Hepatocyte (in vitro differentiated cells): Measurements from ENCODE around the gene RAI1. TPM values are rescaled to one million over a fixed set of nuclear protein-coding genes. Genes with fewer than 3 reads are reported as not detected.

ENCODE experiments used
- DNase-seq: peaks from one replicate; pipeline ENCODE4 v3.0.0-alpha.2; 2016; ENCODE audit warnings: low spot score
- H2AFZ ChIP-seq: fragments of 200-600 bp; sonication (generic); 2 replicates; pipeline ENCODE4 v1.6.0; 2016; ENCODE audit warnings: antibody characterized with exemption, mild to moderate bottlenecking
- H3K27ac ChIP-seq: fragments of 200-600 bp; sonication (generic); 2 replicates; pipeline ENCODE4 v1.5.1; 2016; ENCODE audit warnings: mild to moderate bottlenecking
- H3K27me3 ChIP-seq: fragments of 200-600 bp; sonication (generic); 2 replicates; pipeline ENCODE4 v1.6.1; 2016
- H3K36me3 ChIP-seq: fragments of 200-600 bp; sonication (generic); replicated peaks from 2 replicates; pipeline ENCODE4 v1.5.1; 2016; ENCODE audit warnings: low read depth; ENCODE audit not compliant: insufficient read depth
- H3K4me1 ChIP-seq: fragments of 200-600 bp; sonication (generic); 2 replicates; pipeline ENCODE4 v1.5.1; 2016; ENCODE audit warnings: mild to moderate bottlenecking, moderate library complexity; ENCODE audit not compliant: insufficient read depth
- H3K4me2 ChIP-seq: fragments of 200-600 bp; sonication (generic); 2 replicates; pipeline ENCODE4 v1.6.0; 2016
- H3K4me3 ChIP-seq: fragments of 200-600 bp; sonication (generic); 2 replicates; pipeline ENCODE4 v1.5.1; 2016; ENCODE audit warnings: mild to moderate bottlenecking
- H3K79me2 ChIP-seq: fragments of 200-600 bp; sonication (generic); 2 replicates; pipeline ENCODE4 v1.6.0; 2017; ENCODE audit warnings: mild to moderate bottlenecking
- H3K9me2 ChIP-seq: fragments of 200-600 bp; sonication (generic); replicated peaks from 2 replicates; pipeline ENCODE4 v1.6.0; 2017; ENCODE audit warnings: mild to moderate bottlenecking; ENCODE audit not compliant: insufficient read depth
- H3K9me3 ChIP-seq: fragments of 200-600 bp; sonication (generic); 2 replicates; pipeline ENCODE4 v1.5.1; 2016; ENCODE audit warnings: low read depth, mild to moderate bottlenecking
- H4K20me1 ChIP-seq: fragments of 200-600 bp; sonication (generic); 2 replicates; pipeline ENCODE4 v1.6.0; 2016; ENCODE audit warnings: mild to moderate bottlenecking; ENCODE audit not compliant: insufficient read depth, poor library complexity, severe bottlenecking
- CTCF ChIP-seq: fragments of 200-600 bp; sonication (generic); IDR thresholded peaks from 2 replicates; pipeline ENCODE4 v1.5.1; 2016; ENCODE audit warnings: antibody characterized with exemption, mild to moderate bottlenecking; ENCODE audit not compliant: poor library complexity
- EZH2 ChIP-seq: fragments of 200-600 bp; sonication (generic); IDR thresholded peaks from 2 replicates; pipeline ENCODE4 v1.6.1; 2016; ENCODE audit warnings: antibody characterized with exemption, mild to moderate bottlenecking, borderline replicate concordance
- EZH2phosphoT487 ChIP-seq: fragments of 200-600 bp; sonication (generic); IDR thresholded peaks from one replicate; pipeline ENCODE4 v1.6.1; 2018; ENCODE audit warnings: antibody characterized with exemption, mild to moderate bottlenecking, low read depth, moderate library complexity; ENCODE audit not compliant: unreplicated experiment, severe bottlenecking
- WGBS: methylation state at CpG from one replicate; pipeline ENCODE4 v1.1.6; 2016; ENCODE audit warnings: low lambda C conversion rate; ENCODE audit errors: missing lambda C conversion rate; 5-methylcytosine and 5-hydroxymethylcytosine counted together
- polyA plus RNA-seq: library from polyadenylated mRNA; unstranded; fragments of >200 nt; fragmentation: Nextera tagmentation; extraction: Ambion mirVana; gene quantifications from 2 replicates; pipeline ENCODE4 v1.2.1, GENCODE V29; 2016
- total RNA-seq: library from RNA; depleted of rRNA; stranded (reverse); fragments of >200 nt; gene quantifications from 2 replicates; pipeline ENCODE4 v1.2.3, GENCODE V29; 2014

Gene RAI1
- total and polyA plus RNA-seq, 2 experiments from 2014 or later: 20.2 to 23.8 TPM

GRCh38 chr17:17841601-17842025 is 160.4 kb downstream of the RAI1 start:
- H2AFZ ChIP-seq: no peak overlapping the region
- no peak for DNase-seq

GRCh38 chr17:17842111-17842876 is 161.0 kb downstream of the RAI1 start:
- Histone ChIP-seq H3K9me3 (no peaks in the 10 kb centered on the region), H3K4me1 (peaks cover 29% of the 10 kb centered on the region)
- WGBS: 80% methylated on average over 9 of the region's 9 CpGs

More at GRCh38 chr17:17841601-17842025, 160.4 kb downstream of the RAI1 start:
- Histone ChIP-seq H3K4me3 (no peak overlapping the region), H3K4me1 (peaks cover 34% of the 10 kb centered on the region), H4K20me1 (no peaks in the 10 kb centered on the region), H3K79me2 (peaks cover 2% of the 10 kb centered on the region), H3K27me3 (no peaks in the 10 kb centered on the region), H3K4me2 (no peak overlapping the region), H3K9me2 (no peaks in the 10 kb centered on the region), H3K27ac (peak overlapping the region; percentile 99), H3K9me3 (no peaks in the 10 kb centered on the region), H3K36me3 (no peaks in the 10 kb centered on the region)
- TF ChIP-seq EZH2 (no peak), EZH2phosphoT487 (no peak), CTCF (no peak)
- 90% methylated on average over 1 of the region's 1 CpG for WGBS

GRCh38 chr17:17843096-17843495 is 161.8 kb downstream of the RAI1 start:
- Histone ChIP-seq H3K4me1 (peaks cover 21% of the 10 kb centered on the region), H4K20me1 (no peaks in the 10 kb centered on the region), H2AFZ (no peak overlapping the region), H3K79me2 (no peaks in the 10 kb centered on the region), H3K4me3 (no peak overlapping the region), H3K9me2 (no peaks in the 10 kb centered on the region), H3K27ac (no peak overlapping the region), H3K4me2 (no peak overlapping the region), H3K9me3 (no peaks in the 10 kb centered on the region), H3K27me3 (no peaks in the 10 kb centered on the region), H3K36me3 (no peaks in the 10 kb centered on the region)
- DNase-seq: no peak
- TF ChIP-seq EZH2: no peak
- TF ChIP-seq CTCF: no peak
- 78% methylated on average over 4 of the region's 4 CpGs for WGBS

More at GRCh38 chr17:17842111-17842876, 161.0 kb downstream of the RAI1 start:
- Histone ChIP-seq H2AFZ (no peak overlapping the region), H3K36me3 (no peaks in the 10 kb centered on the region), H3K4me2 (no peak overlapping the region), H4K20me1 (no peaks in the 10 kb centered on the region), H3K4me3 (no peak overlapping the region), H3K27ac (peak overlapping the region; percentile 99), H3K9me2 (no peaks in the 10 kb centered on the region), H3K79me2 (no peaks in the 10 kb centered on the region), H3K27me3 (no peaks in the 10 kb centered on the region)
- TF ChIP-seq CTCF (no peak), EZH2 (no peak), EZH2phosphoT487 (no peak)
- DNase-seq: no peak
